Astrocyte (in vitro differentiated cells and primary cell): Measurements from ENCODE around the gene CRYGN. TPM values are rescaled to one million over a fixed set of nuclear protein-coding genes. Genes with fewer than 3 reads are reported as not detected.

ENCODE experiments used
- DNase-seq: peaks from one replicate; pipeline ENCODE4 v3.0.0-alpha.2; 2010; ENCODE audit warnings: low read depth
- FAIRE-seq: peaks from 2 replicates; lab custom pipeline; 2011; peaks lifted over from hg19 to GRCh38; lab: Jason Lieb, UNC
- H2AFZ ChIP-seq: 2 replicates; pipeline ENCODE4 v1.6.0; 2012; ENCODE audit warnings: low read depth, low read length, inconsistent platforms
- H3K27ac ChIP-seq: 2 replicates; pipeline ENCODE4 v1.5.1; 2011; ENCODE audit warnings: low read depth, low read length, inconsistent platforms
- H3K27me3 ChIP-seq: 2 replicates; pipeline ENCODE4 v1.6.0; 2011; ENCODE audit warnings: low read length, inconsistent platforms; ENCODE audit not compliant: insufficient read depth
- H3K36me3 ChIP-seq: 2 replicates; pipeline ENCODE4 v1.5.1; 2011; ENCODE audit warnings: low read length, inconsistent platforms; ENCODE audit not compliant: insufficient read depth
- H3K4me1 ChIP-seq: 2 replicates; pipeline ENCODE4 v1.5.1; 2011; ENCODE audit warnings: low read length, inconsistent platforms; ENCODE audit not compliant: insufficient read depth
- H3K4me2 ChIP-seq: 2 replicates; pipeline ENCODE4 v1.6.0; 2012; ENCODE audit warnings: low read length, inconsistent platforms
- H3K4me3 ChIP-seq: 2 replicates; pipeline ENCODE4 v1.5.1; 2011; ENCODE audit warnings: low read depth, mild to moderate bottlenecking, low read length, inconsistent platforms; ENCODE audit not compliant: insufficient read depth
- H3K79me2 ChIP-seq: 2 replicates; pipeline ENCODE4 v1.6.0; 2012; ENCODE audit warnings: mild to moderate bottlenecking, low read length, inconsistent platforms; ENCODE audit not compliant: insufficient read depth
- H3K9ac ChIP-seq: 2 replicates; pipeline ENCODE4 v1.6.0; 2012; ENCODE audit warnings: mild to moderate bottlenecking, low read length, inconsistent platforms
- H3K9me3 ChIP-seq: 2 replicates; pipeline ENCODE4 v1.5.1; 2012; ENCODE audit warnings: low read depth, mild to moderate bottlenecking, low read length, inconsistent platforms; ENCODE audit not compliant: insufficient read depth
- H4K20me1 ChIP-seq: 2 replicates; pipeline ENCODE4 v1.6.0; 2012; ENCODE audit warnings: low read length, inconsistent platforms; ENCODE audit not compliant: insufficient read depth
- H3K27ac Mint-ChIP-seq: one replicate; pipeline ENCODE4 v1.8.0; 2021; ENCODE audit warnings: mild to moderate bottlenecking, mixed read lengths; ENCODE audit not compliant: unreplicated experiment
- H3K27me3 Mint-ChIP-seq: one replicate; pipeline ENCODE4 v1.8.0; 2021; ENCODE audit warnings: low read depth, mixed read lengths; ENCODE audit not compliant: unreplicated experiment
- H3K36me3 Mint-ChIP-seq: one replicate; pipeline ENCODE4 v1.8.0; 2021; ENCODE audit warnings: low read depth, mixed read lengths; ENCODE audit not compliant: unreplicated experiment
- H3K4me1 Mint-ChIP-seq: one replicate; pipeline ENCODE4 v1.8.0; 2021; ENCODE audit warnings: low read depth, mixed read lengths; ENCODE audit not compliant: unreplicated experiment
- H3K4me3 Mint-ChIP-seq: one replicate; pipeline ENCODE4 v1.8.0; 2021; ENCODE audit warnings: mild to moderate bottlenecking, moderate library complexity, mixed read lengths; ENCODE audit not compliant: unreplicated experiment
- H3K9me3 Mint-ChIP-seq: one replicate; pipeline ENCODE4 v1.8.0; 2021; ENCODE audit warnings: mild to moderate bottlenecking, mixed read lengths; ENCODE audit not compliant: unreplicated experiment
- EZH2 ChIP-seq: IDR thresholded peaks from 2 replicates; pipeline ENCODE4 v1.6.1; 2012; ENCODE audit warnings: mild to moderate bottlenecking, low read length, inconsistent platforms; ENCODE audit not compliant: insufficient read depth
- total RNA-seq: library from RNA; stranded (reverse); gene quantifications from 2 replicates; pipeline ENCODE4 v1.2.1, GENCODE V29; 2021
- TF ChIP-seq, protein P1 (sequence below): IDR thresholded peaks from 2 replicates; pipeline ENCODE4 v1.5.1; 2011; ENCODE audit warnings: low read depth, mild to moderate bottlenecking, inconsistent platforms, low read length, moderate library complexity; ENCODE audit not compliant: insufficient read depth

The CRYGN gene
- total RNA-seq, 1 donor from 2014 or later, result not detected

- Histone ChIP-seq H3K4me1 (peaks cover 11% of the 10 kb centered on the region), H3K9me3 (no peaks in the 10 kb centered on the region), H2AFZ (no peak overlapping the region), H3K9ac (no peak overlapping the region), H3K27me3 (peaks cover 8% of the 10 kb centered on the region), H3K27ac (no peak overlapping the region), H3K36me3 (no peaks in the 10 kb centered on the region), H3K4me3 (no peak overlapping the region), H3K79me2 (no peaks in the 10 kb centered on the region), H3K4me2 (peak overlapping the region; percentile 78), H4K20me1 (no peaks in the 10 kb centered on the region)
- no peak for DNase-seq
- Mint-ChIP-seq H3K27me3 (peaks cover 46% of the 10 kb centered on the region), H3K36me3 (peaks cover 2% of the 10 kb centered on the region), H3K27ac (no peak overlapping the region), H3K9me3 (peaks cover 3% of the 10 kb centered on the region), H3K4me1 (peaks cover 12% of the 10 kb centered on the region), H3K4me3 (peak overlapping the region; percentile 27)
- no peak for FAIRE-seq
- TF ChIP-seq, protein P1, sequence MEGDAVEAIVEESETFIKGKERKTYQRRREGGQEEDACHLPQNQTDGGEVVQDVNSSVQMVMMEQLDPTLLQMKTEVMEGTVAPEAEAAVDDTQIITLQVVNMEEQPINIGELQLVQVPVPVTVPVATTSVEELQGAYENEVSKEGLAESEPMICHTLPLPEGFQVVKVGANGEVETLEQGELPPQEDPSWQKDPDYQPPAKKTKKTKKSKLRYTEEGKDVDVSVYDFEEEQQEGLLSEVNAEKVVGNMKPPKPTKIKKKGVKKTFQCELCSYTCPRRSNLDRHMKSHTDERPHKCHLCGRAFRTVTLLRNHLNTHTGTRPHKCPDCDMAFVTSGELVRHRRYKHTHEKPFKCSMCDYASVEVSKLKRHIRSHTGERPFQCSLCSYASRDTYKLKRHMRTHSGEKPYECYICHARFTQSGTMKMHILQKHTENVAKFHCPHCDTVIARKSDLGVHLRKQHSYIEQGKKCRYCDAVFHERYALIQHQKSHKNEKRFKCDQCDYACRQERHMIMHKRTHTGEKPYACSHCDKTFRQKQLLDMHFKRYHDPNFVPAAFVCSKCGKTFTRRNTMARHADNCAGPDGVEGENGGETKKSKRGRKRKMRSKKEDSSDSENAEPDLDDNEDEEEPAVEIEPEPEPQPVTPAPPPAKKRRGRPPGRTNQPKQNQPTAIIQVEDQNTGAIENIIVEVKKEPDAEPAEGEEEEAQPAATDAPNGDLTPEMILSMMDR, result no peak
- TF ChIP-seq EZH2, result no peak
Measured at GRCh38 chr7:151440799-151441445, 981 bp upstream of the CRYGN start.

DNA sequence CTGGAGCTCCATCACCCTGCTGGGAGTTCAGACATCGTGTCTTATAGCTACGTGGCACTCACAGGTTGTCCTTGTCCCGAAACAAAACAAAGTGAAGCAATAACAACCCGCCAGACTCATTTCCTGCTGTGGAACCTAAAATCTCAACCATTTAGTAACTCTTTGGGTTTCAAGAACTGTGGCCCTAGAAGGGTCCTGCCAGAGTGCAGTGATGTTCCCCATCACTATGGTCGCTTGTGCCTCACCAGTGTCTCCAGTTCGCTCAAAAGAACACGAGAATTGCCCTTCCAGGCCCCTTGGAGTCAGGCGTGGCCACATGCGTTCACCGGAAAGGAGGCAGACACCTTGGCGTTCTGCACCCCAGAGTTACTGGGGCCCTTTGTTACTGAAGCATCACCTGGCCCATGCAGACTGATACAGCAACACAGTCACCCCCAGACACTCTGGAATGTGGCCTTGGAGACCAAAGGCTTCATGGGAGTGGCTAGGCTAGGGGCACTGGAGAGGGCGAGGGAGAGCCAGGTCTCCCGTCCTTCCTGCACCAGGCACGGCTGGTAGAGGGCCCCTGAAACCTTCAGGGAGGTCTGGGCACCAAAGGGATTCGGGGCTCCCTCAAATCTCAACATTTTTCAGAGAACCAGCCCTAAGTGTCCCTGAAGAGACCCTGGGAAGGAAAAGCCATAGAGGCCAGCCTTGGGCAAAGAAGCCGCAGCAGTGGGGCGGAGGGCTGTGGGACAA, 908 bp downstream of the CRYGN start:
- peaks cover 8% of the 10 kb centered on the region for H3K27me3 ChIP-seq
- Mint-ChIP-seq H3K4me3 (no peak overlapping the region), H3K27ac (no peak overlapping the region), H3K9me3 (peaks cover 3% of the 10 kb centered on the region), H3K36me3 (peaks cover 2% of the 10 kb centered on the region), H3K27me3 (peaks cover 48% of the 10 kb centered on the region), H3K4me1 (peaks cover 12% of the 10 kb centered on the region)
- no peaks in the 10 kb centered on the region for H4K20me1 ChIP-seq
- no peak overlapping the region for H3K4me3 ChIP-seq
- H2AFZ ChIP-seq, result no peak overlapping the region
- no peaks in the 10 kb centered on the region for H3K79me2 ChIP-seq
- TF ChIP-seq, protein P1, result no peak
- TF ChIP-seq EZH2, result no peak
- no peak for DNase-seq
- H3K9me3 ChIP-seq, result no peaks in the 10 kb centered on the region
- H3K27ac ChIP-seq, result no peak overlapping the region
- peak overlapping the region; percentile 78 for H3K4me2 ChIP-seq
- no peak for FAIRE-seq
- no peaks in the 10 kb centered on the region for H3K36me3 ChIP-seq
- H3K4me1 ChIP-seq, result peaks cover 11% of the 10 kb centered on the region
- no peak overlapping the region for H3K9ac ChIP-seq
